ENCODE data around the gene RFC5.
"Not testable (repeated sequence)": the region's sequence is repeated elsewhere in the genome, so short reads cannot be mapped to it uniquely, and the experiment has no call there.

Gene RFC5

GRCh38 chr12:118053071-118053985, 36.8 kb downstream of the RFC5 start:
- no peak for DNase-seq

- DNase-seq: no peak
Observed at GRCh38 chr12:118055144-118055557, 38.6 kb downstream of the RFC5 start.

GRCh38 chr12:118055865-118056773, 39.6 kb downstream of the RFC5 start:
- DNase-seq: no peak

GRCh38 chr12:118058227-118058626, 41.7 kb downstream of the RFC5 start:
- no peak for DNase-seq

- no peak for DNase-seq
Observed at GRCh38 chr12:118058881-118059280, 42.4 kb downstream of the RFC5 start.

- no peak for DNase-seq
Observed at GRCh38 chr12:118059341-118060191, 43.1 kb downstream of the RFC5 start.

- DNase-seq: no peak
Observed at GRCh38 chr12:118060301-118061010, 44.0 kb downstream of the RFC5 start.

GRCh38 chr12:118061011-118061872, 44.7 kb downstream of the RFC5 start, which contains the start of gene WSB2:
TSS of gene WSB2 (minus strand) at chr12:118061179. CDS start at chr12:118061048, 131 bp downstream.
- DNase-seq: no peak

- DNase-seq: no peak
Observed at GRCh38 chr12:118061873-118062843, 45.7 kb downstream of the RFC5 start.

GRCh38 chr12:118063576-118064391, 47.3 kb downstream of the RFC5 start:
- no peak for DNase-seq

GRCh38 chr12:118064608-118065007, 48.1 kb downstream of the RFC5 start:
- DNase-seq: no peak

- no peak for DNase-seq
Observed at GRCh38 chr12:118065380-118065779, 48.9 kb downstream of the RFC5 start.

- DNase-seq: no peak
Observed at GRCh38 chr12:118068445-118068844, 51.9 kb downstream of the RFC5 start.

GRCh38 chr12:118070650-118071049, 54.1 kb downstream of the RFC5 start:
- DNase-seq: no peak

GRCh38 chr12:118073768-118074167, 57.3 kb downstream of the RFC5 start:
- DNase-seq: no peak

GRCh38 chr12:118081521-118081920, 65.0 kb downstream of the RFC5 start:
- DNase-seq: not testable (repeated sequence)

All from SIG-M5 (cell line).